ENCODE measurements around the gene EXTL1.

Gene EXTL1

DNA sequence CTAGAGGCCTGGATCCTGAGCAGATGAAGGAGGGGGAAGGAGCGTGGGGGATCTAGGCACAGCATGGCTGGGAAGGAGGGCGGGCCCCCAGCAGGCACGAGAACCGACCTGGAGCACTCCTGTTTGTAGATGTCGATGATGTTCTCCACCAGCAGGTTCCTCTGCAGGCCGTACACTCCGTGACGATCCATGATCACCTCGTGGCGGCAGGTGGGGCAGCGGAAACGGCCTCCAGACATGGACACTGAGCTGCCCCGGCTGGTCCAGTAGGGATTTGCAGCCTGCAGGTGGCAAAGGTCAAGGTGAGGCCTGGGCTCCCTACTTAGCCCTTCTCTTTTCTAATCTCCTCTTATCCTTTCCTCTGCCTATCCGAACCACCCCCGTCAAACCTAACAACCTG lies 44.6 kb downstream of the EXTL1 start:
- H3K4me1 ChIP-seq (ENCODE audit: control insufficient read depth in 1 of 2, insufficient read depth in 2 of 2, low read length in 2 of 2) = peaks cover 0 to 7% of the 10 kb centered on the region in 2 donors
- H3K36me3 ChIP-seq (ENCODE audit: control insufficient read depth in 1 of 2, insufficient read depth in 2 of 2, low read length in 2 of 2) = no peaks in the 10 kb centered on the region
- H3K4me3 ChIP-seq (ENCODE audit: low read depth in 1 of 2, low read length in 2 of 2) = no peak overlapping the region
- no peaks in the 10 kb centered on the region for H3K27me3 ChIP-seq (ENCODE audit: low read depth, low read length)
- no peak overlapping the region for H3K27ac ChIP-seq (ENCODE audit: low read length)
- H3K9me3 ChIP-seq (ENCODE audit: control insufficient read depth in 1 of 2, low read length in 2 of 2) = no peaks in the 10 kb centered on the region

- H3K27ac ChIP-seq (ENCODE audit: low read length) = no peak overlapping the region
Observed at GRCh38 chr1:26066857-26067256, 45.3 kb downstream of the EXTL1 start.

GRCh38 chr1:26067432-26067911 lies 45.9 kb downstream of the EXTL1 start, which contains the start of gene TRIM63:
Gene TRIM63, minus strand, starts transcription at chr1:26067630. Its CDS starts 136 bp downstream, at chr1:26067494.
- no peaks in the 10 kb centered on the region for H3K36me3 ChIP-seq (ENCODE audit: control insufficient read depth in 1 of 2, insufficient read depth in 2 of 2, low read length in 2 of 2)
- H3K4me1 ChIP-seq (ENCODE audit: control insufficient read depth in 1 of 2, insufficient read depth in 2 of 2, low read length in 2 of 2) = peaks cover 0 to 7% of the 10 kb centered on the region in 2 donors
- H3K27me3 ChIP-seq (ENCODE audit: low read depth, low read length) = no peaks in the 10 kb centered on the region
- no peak within 1 kb of the TSS for H3K4me3 ChIP-seq (ENCODE audit: low read depth in 1 of 2, low read length in 2 of 2)
- H3K27ac ChIP-seq (ENCODE audit: low read length) = no peak within 1 kb of the TSS
- no peaks in the 10 kb centered on the region for H3K9me3 ChIP-seq (ENCODE audit: control insufficient read depth in 1 of 2, low read length in 2 of 2)

More at GRCh38 chr1:26066857-26067256, 45.3 kb downstream of the EXTL1 start:
- H3K36me3 ChIP-seq (ENCODE audit: control insufficient read depth in 1 of 2, insufficient read depth in 2 of 2, low read length in 2 of 2) = no peaks in the 10 kb centered on the region
- H3K9me3 ChIP-seq (ENCODE audit: control insufficient read depth in 1 of 2, low read length in 2 of 2) = no peaks in the 10 kb centered on the region
- no peak overlapping the region for H3K4me3 ChIP-seq (ENCODE audit: low read depth in 1 of 2, low read length in 2 of 2)
- H3K4me1 ChIP-seq (ENCODE audit: control insufficient read depth in 1 of 2, insufficient read depth in 2 of 2, low read length in 2 of 2) = peaks cover 0 to 7% of the 10 kb centered on the region in 2 donors
- no peaks in the 10 kb centered on the region for H3K27me3 ChIP-seq (ENCODE audit: low read depth, low read length)

GRCh38 chr1:26069941-26070295 lies 48.3 kb downstream of the EXTL1 start:
- Histone ChIP-seq H3K27ac (ENCODE audit: low read length) (no peak overlapping the region), H3K27me3 (ENCODE audit: low read depth, low read length) (no peaks in the 10 kb centered on the region), H3K9me3 (ENCODE audit: control insufficient read depth in 1 of 2, low read length in 2 of 2) (no peaks in the 10 kb centered on the region), H3K4me1 (ENCODE audit: control insufficient read depth in 1 of 2, insufficient read depth in 2 of 2, low read length in 2 of 2) (peaks cover 0 to 7% of the 10 kb centered on the region in 2 donors), H3K36me3 (ENCODE audit: control insufficient read depth in 1 of 2, insufficient read depth in 2 of 2, low read length in 2 of 2) (no peaks in the 10 kb centered on the region), H3K4me3 (ENCODE audit: low read depth in 1 of 2, low read length in 2 of 2) (no peak overlapping the region)

DNA sequence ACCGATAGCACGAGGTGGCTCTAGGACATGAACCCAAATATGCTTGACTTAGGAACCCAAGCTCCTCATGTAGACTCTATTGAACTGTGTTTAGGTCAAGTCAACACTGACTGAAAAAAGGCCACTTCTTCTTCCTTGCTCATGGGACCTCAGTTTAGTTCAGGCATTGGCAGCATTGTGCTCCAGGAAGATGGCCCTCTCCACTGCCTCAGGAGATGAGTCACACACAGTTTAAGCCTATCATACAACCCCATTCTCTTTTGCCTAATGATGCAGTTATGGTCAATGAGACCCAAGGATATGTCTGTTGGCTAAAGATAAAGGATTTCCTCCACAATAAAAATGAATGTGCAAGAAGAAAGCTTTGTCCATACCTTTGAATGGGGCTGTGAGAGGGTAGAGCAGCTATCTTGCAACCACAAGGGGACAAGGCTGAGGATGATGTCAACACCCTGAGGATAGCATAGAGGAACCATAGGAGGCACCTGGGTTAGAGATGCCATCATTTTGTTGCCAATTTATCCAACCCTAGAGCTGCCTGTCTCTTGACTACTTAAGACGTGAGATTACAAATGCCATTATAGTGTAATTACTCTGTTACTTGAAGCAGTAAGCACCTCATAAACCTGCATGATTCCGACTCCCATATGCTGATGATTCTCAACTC lies 48.9 kb downstream of the EXTL1 start:
- Histone ChIP-seq H3K4me1 (ENCODE audit: control insufficient read depth in 1 of 2, insufficient read depth in 2 of 2, low read length in 2 of 2) (peaks cover 0 to 7% of the 10 kb centered on the region in 2 donors), H3K36me3 (ENCODE audit: control insufficient read depth in 1 of 2, insufficient read depth in 2 of 2, low read length in 2 of 2) (no peaks in the 10 kb centered on the region), H3K9me3 (ENCODE audit: control insufficient read depth in 1 of 2, low read length in 2 of 2) (no peaks in the 10 kb centered on the region), H3K27me3 (ENCODE audit: low read depth, low read length) (peaks cover under 1% of the 10 kb centered on the region), H3K27ac (ENCODE audit: low read length) (no peak overlapping the region), H3K4me3 (ENCODE audit: low read depth in 1 of 2, low read length in 2 of 2) (no peak overlapping the region)

- Histone ChIP-seq H3K36me3 (ENCODE audit: control insufficient read depth in 1 of 2, insufficient read depth in 2 of 2, low read length in 2 of 2) (no peaks in the 10 kb centered on the region), H3K9me3 (ENCODE audit: control insufficient read depth in 1 of 2, low read length in 2 of 2) (no peaks in the 10 kb centered on the region), H3K27me3 (ENCODE audit: low read depth, low read length) (peaks cover 5% of the 10 kb centered on the region), H3K4me1 (ENCODE audit: control insufficient read depth in 1 of 2, insufficient read depth in 2 of 2, low read length in 2 of 2) (peaks cover 0 to 7% of the 10 kb centered on the region in 2 donors), H3K27ac (ENCODE audit: low read length) (no peak overlapping the region), H3K4me3 (ENCODE audit: low read depth in 1 of 2, low read length in 2 of 2) (no peak overlapping the region)
Observed at GRCh38 chr1:26070963-26071342, 49.4 kb downstream of the EXTL1 start.

DNA sequence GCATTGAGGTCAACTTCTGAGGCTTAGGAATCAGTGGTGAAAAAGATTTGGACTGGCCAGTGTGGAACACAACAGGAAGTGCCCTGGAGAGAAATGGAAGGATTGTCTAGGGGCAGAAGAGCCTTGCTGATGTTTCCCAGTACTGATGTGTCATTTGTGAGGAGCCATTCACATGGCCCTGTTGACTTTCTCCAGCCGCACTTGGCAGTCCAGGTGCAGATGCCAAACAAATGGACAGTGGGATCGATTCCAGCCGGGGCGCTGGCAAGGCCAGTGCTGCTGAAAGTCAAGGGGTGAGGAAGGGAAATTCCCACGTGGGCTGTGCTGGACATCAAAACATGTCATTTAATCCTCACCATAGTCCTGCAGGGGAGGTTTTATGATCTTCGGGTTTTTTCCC lies 50.7 kb downstream of the EXTL1 start:
- peaks cover 0 to 2% of the 10 kb centered on the region in 2 donors for H3K4me1 ChIP-seq (ENCODE audit: control insufficient read depth in 1 of 2, insufficient read depth in 2 of 2, low read length in 2 of 2)
- H3K4me3 ChIP-seq (ENCODE audit: low read depth in 1 of 2, low read length in 2 of 2) = no peak overlapping the region
- peaks cover 6% of the 10 kb centered on the region for H3K27me3 ChIP-seq (ENCODE audit: low read depth, low read length)
- no peak overlapping the region for H3K27ac ChIP-seq (ENCODE audit: low read length)
- no peaks in the 10 kb centered on the region for H3K9me3 ChIP-seq (ENCODE audit: control insufficient read depth in 1 of 2, low read length in 2 of 2)
- no peaks in the 10 kb centered on the region for H3K36me3 ChIP-seq (ENCODE audit: control insufficient read depth in 1 of 2, insufficient read depth in 2 of 2, low read length in 2 of 2)

DNA sequence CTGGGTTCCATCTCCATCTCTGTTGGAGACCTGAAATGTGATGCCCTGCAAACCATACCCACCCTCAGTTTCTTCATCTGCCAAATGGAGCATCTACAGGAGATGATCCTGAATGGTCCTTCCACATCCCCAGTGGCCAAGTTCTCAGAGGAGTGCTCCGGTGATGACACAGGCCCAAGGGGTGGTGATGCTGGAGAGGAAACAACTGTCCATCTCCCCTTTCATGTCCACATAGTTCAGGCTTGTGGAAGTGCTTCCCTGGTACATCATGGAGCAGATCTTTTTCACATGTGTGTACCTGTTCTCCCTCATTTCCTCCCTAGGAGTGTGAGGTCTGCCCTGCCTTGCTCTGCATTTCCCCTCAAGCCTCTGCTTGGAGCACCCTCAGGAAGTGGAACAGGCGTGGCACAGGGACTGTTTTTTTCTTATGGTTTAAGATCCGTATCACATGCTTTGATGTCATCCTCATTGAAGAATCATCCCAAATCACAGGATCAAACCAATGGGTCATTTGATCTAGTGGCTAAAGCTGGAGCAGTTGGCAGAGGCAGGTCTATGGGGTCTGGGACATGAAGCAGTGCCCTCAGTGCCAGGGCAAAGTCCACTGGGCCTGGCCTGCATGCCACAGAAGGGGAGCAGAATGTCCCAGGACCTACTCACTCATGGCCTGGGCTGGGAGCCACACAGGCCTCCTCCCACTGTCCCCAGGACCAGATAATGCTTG lies 54.0 kb downstream of the EXTL1 start:
- Histone ChIP-seq H3K27me3 (ENCODE audit: low read depth, low read length) (peaks cover 6% of the 10 kb centered on the region), H3K27ac (ENCODE audit: low read length) (no peak overlapping the region), H3K4me1 (ENCODE audit: control insufficient read depth in 1 of 2, insufficient read depth in 2 of 2, low read length in 2 of 2) (no peaks in the 10 kb centered on the region), H3K9me3 (ENCODE audit: control insufficient read depth in 1 of 2, low read length in 2 of 2) (no peaks in the 10 kb centered on the region), H3K4me3 (ENCODE audit: low read depth in 1 of 2, low read length in 2 of 2) (no peak overlapping the region), H3K36me3 (ENCODE audit: control insufficient read depth in 1 of 2, insufficient read depth in 2 of 2, low read length in 2 of 2) (no peaks in the 10 kb centered on the region)

DNA sequence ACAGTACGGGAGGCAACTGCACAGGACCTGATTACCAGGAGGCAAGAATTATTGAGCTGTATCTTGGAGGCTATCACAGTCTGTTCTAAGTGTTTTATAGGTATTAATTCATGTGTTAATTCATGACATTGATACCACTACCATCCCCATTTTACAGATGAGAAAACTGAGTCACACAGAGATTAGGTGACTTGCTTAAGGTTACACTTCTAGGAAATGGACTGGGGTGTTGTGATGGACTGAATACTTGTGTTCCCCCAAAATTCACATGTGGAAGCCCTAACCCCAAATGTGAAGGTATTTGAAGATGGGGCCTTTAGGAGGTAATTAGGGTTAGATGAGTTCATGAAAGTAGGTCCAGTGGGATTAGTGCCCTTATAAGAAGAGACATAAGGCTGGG lies 55.9 kb downstream of the EXTL1 start:
- H3K4me1 ChIP-seq (ENCODE audit: control insufficient read depth in 1 of 2, insufficient read depth in 2 of 2, low read length in 2 of 2) = no peaks in the 10 kb centered on the region
- no peak overlapping the region for H3K4me3 ChIP-seq (ENCODE audit: low read depth in 1 of 2, low read length in 2 of 2)
- H3K9me3 ChIP-seq (ENCODE audit: control insufficient read depth in 1 of 2, low read length in 2 of 2) = no peaks in the 10 kb centered on the region
- no peak overlapping the region for H3K27ac ChIP-seq (ENCODE audit: low read length)
- H3K27me3 ChIP-seq (ENCODE audit: low read depth, low read length) = peaks cover 6% of the 10 kb centered on the region
- no peaks in the 10 kb centered on the region for H3K36me3 ChIP-seq (ENCODE audit: control insufficient read depth in 1 of 2, insufficient read depth in 2 of 2, low read length in 2 of 2)

GRCh38 chr1:26078286-26079177 lies 57.0 kb downstream of the EXTL1 start:
- Histone ChIP-seq H3K27ac (ENCODE audit: low read length) (no peak overlapping the region), H3K9me3 (ENCODE audit: control insufficient read depth in 1 of 2, low read length in 2 of 2) (no peaks in the 10 kb centered on the region)

DNA sequence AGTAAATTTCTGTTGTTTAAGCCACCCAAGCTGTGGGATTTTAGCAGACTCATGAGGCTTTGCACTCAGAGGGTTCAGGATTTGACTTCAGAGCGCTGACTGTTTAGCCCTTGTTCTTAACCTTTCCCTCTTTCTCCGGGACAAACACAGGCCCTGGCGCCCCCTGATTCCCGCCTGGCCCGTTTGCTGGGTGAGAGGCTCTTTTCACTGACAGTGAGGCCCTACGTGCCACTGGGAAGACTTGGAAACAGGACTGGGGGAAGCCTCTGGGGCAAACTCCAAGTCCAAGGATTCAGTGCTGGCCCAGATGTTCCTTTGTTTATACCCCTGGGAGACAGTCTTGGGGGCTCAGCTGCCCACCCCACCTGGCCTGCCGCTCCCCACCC lies 57.6 kb downstream of the EXTL1 start:
- Histone ChIP-seq H3K27ac (ENCODE audit: low read length) (no peak overlapping the region), H3K27me3 (ENCODE audit: low read depth, low read length) (peaks cover 6% of the 10 kb centered on the region), H3K9me3 (ENCODE audit: control insufficient read depth in 1 of 2, low read length in 2 of 2) (no peaks in the 10 kb centered on the region), H3K36me3 (ENCODE audit: control insufficient read depth in 1 of 2, insufficient read depth in 2 of 2, low read length in 2 of 2) (no peaks in the 10 kb centered on the region), H3K4me1 (ENCODE audit: control insufficient read depth in 1 of 2, insufficient read depth in 2 of 2, low read length in 2 of 2) (no peaks in the 10 kb centered on the region), H3K4me3 (ENCODE audit: low read depth in 1 of 2, low read length in 2 of 2) (no peak overlapping the region)

More at GRCh38 chr1:26078286-26079177, 57.0 kb downstream of the EXTL1 start:
- H3K4me3 ChIP-seq (ENCODE audit: low read depth in 1 of 2, low read length in 2 of 2) = no peak overlapping the region
- H3K27me3 ChIP-seq (ENCODE audit: low read depth, low read length) = peaks cover 6% of the 10 kb centered on the region
- no peaks in the 10 kb centered on the region for H3K4me1 ChIP-seq (ENCODE audit: control insufficient read depth in 1 of 2, insufficient read depth in 2 of 2, low read length in 2 of 2)
- no peaks in the 10 kb centered on the region for H3K36me3 ChIP-seq (ENCODE audit: control insufficient read depth in 1 of 2, insufficient read depth in 2 of 2, low read length in 2 of 2)
